HG03521 (cell line): ENCODE data around the gene TSEN15.
"Not testable (repeated sequence)": the region's sequence is repeated elsewhere in the genome, so short reads cannot be mapped to it uniquely, and the experiment has no call there.

Source experiments
- ATAC-seq: cut with Tn5 transposase; IDR thresholded peaks from one replicate; pipeline ENCODE4 v1.9.1; 2021; ENCODE audit warnings: mild to moderate bottlenecking, moderate library complexity; ENCODE audit not compliant: unreplicated experiment

The TSEN15 gene

GRCh38 chr1:184031092-184031408, 20.5 kb upstream of the TSEN15 start:
- no peak for ATAC-seq

- ATAC-seq: no peak
Observed at GRCh38 chr1:184031409-184032107, 20.0 kb upstream of the TSEN15 start.

GRCh38 chr1:184032306-184032929, 19.1 kb upstream of the TSEN15 start:
- no peak for ATAC-seq

- ATAC-seq: no peak
Observed at GRCh38 chr1:184032930-184033418, 18.6 kb upstream of the TSEN15 start.

- ATAC-seq: no peak
Observed at GRCh38 chr1:184033711-184034167, 17.8 kb upstream of the TSEN15 start.

- ATAC-seq: no peak
Observed at GRCh38 chr1:184034761-184035379, 16.7 kb upstream of the TSEN15 start.

GRCh38 chr1:184035719-184036516, 15.6 kb upstream of the TSEN15 start:
- ATAC-seq: no peak

- no peak for ATAC-seq
Observed at GRCh38 chr1:184036517-184036949, 15.0 kb upstream of the TSEN15 start.

- ATAC-seq: no peak
Observed at GRCh38 chr1:184037849-184038591, 13.5 kb upstream of the TSEN15 start.

- ATAC-seq: no peak
Observed at GRCh38 chr1:184039126-184039525, 12.4 kb upstream of the TSEN15 start.

GRCh38 chr1:184041731-184042130, 9.8 kb upstream of the TSEN15 start:
- no peak for ATAC-seq

- not testable (repeated sequence) for ATAC-seq
Observed at GRCh38 chr1:184043315-184043714, 8.2 kb upstream of the TSEN15 start.

- ATAC-seq: no peak
Observed at GRCh38 chr1:184044603-184045376, 6.7 kb upstream of the TSEN15 start.

GRCh38 chr1:184047541-184047940, 4.0 kb upstream of the TSEN15 start:
- ATAC-seq: not testable (repeated sequence)

- no peak for ATAC-seq
Observed at GRCh38 chr1:184048561-184049240, 2.8 kb upstream of the TSEN15 start.

- ATAC-seq: no peak
Observed at GRCh38 chr1:184049291-184049690, 2.2 kb upstream of the TSEN15 start.

GRCh38 chr1:184049836-184050468, 1.6 kb upstream of the TSEN15 start:
- no peak for ATAC-seq

- no peak for ATAC-seq
Observed at GRCh38 chr1:184050636-184051035, 894 bp upstream of the TSEN15 start.

GRCh38 chr1:184051138-184051484, 419 bp upstream of the TSEN15 start:
- ATAC-seq: no peak
